Hepatocyte (in vitro differentiated cells): Measurements from ENCODE around the gene TCF23.

Source experiments
- CTCF ChIP-seq: fragments of 200-600 bp; sonication (generic); IDR thresholded peaks from 2 replicates; pipeline ENCODE4 v1.5.1; 2016; ENCODE audit warnings: antibody characterized with exemption, mild to moderate bottlenecking; ENCODE audit not compliant: poor library complexity
- EZH2 ChIP-seq: fragments of 200-600 bp; sonication (generic); IDR thresholded peaks from 2 replicates; pipeline ENCODE4 v1.6.1; 2016; ENCODE audit warnings: antibody characterized with exemption, mild to moderate bottlenecking, borderline replicate concordance
- EZH2phosphoT487 ChIP-seq: fragments of 200-600 bp; sonication (generic); IDR thresholded peaks from one replicate; pipeline ENCODE4 v1.6.1; 2018; ENCODE audit warnings: antibody characterized with exemption, mild to moderate bottlenecking, low read depth, moderate library complexity; ENCODE audit not compliant: unreplicated experiment, severe bottlenecking

GRCh38 chr2:27128668-27129571 lies 19.9 kb upstream of the TCF23 start:
- TF ChIP-seq CTCF (no peak), EZH2 (no peak), EZH2phosphoT487 (no peak)
